ENCODE measurements around the gene NOL3.

Gene NOL3

DNA sequence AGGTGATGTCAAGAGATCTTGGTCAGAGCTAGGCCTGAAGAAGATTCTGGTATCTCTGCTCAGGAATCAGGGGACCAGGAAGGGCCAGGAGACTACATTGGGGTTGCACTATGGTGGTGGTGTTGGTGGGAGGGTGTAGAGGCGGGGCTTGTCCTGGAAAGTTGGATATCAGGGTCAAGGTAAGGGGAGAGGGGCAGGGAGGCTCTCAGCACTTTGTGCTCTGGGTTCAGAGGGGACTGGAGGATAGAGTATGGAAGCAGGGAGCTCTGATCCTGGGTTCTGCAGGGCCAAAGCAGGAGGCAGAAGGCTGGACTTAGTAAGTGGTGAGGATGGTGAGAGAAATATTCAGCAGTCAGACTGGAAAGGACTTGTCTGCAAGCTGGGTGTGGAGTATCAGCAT is 3.0 kb downstream of the NOL3 start:
- H3K36me3 ChIP-seq (ENCODE audit: insufficient read depth, low read length): no peaks in the 10 kb centered on the region

DNA sequence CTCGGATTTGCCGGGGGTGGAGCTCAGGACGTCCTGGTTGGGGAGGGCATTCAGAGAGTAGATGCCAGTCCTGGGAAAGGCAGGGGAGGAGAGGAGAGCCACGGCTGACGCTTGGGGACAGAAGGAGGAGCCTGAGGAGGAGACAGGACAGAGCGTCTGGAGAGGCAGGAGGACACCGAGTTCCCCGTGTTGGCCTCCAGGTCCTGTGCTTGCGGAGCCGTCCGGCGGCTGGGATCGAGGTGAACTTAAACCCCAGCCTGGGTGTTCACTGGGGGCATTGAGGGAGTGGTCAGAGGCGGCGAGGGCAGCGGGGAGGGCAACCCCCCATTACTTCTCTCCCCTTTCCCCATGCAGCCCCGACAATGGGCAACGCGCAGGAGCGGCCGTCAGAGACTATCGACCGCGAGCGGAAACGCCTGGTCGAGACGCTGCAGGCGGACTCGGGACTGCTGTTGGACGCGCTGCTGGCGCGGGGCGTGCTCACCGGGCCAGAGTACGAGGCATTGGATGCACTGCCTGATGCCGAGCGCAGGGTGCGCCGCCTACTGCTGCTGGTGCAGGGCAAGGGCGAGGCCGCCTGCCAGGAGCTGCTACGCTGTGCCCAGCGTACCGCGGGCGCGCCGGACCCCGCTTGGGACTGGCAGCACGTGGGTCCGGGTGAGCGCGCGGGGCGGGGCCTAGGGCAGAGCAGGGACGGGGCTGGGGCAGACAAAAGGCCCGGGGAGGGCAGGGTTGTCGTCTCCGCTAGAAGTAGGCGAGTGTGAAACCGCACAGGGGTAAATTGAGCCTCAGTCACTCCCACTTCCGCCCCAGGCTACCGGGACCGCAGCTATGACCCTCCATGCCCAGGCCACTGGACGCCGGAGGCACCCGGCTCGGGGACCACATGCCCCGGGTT is 3.7 kb downstream of the NOL3 start:
- no peaks in the 10 kb centered on the region for H3K36me3 ChIP-seq (ENCODE audit: insufficient read depth, low read length)
- peaks cover 7% of the 10 kb centered on the region; the same call in 1 of the 2 replicates for H3K4me1 ChIP-seq (ENCODE audit: insufficient read depth, low read length)
- no peaks in the 10 kb centered on the region for H3K9me3 ChIP-seq (ENCODE audit: control insufficient read depth, insufficient read depth, low read length)
- peak overlapping the region; percentile 53 for H3K9ac ChIP-seq (ENCODE audit: low read depth, low read length)

More for the DNA sequence above, 3.0 kb downstream of the NOL3 start:
- Histone ChIP-seq H3K9me3 (ENCODE audit: control insufficient read depth, insufficient read depth, low read length) (no peaks in the 10 kb centered on the region), H3K9ac (ENCODE audit: low read depth, low read length) (peak overlapping the region; percentile 53; the same call in 1 of the 2 replicates), H3K4me1 (ENCODE audit: insufficient read depth, low read length) (peaks cover 3% of the 10 kb centered on the region; the same call in 1 of the 2 replicates)

DNA sequence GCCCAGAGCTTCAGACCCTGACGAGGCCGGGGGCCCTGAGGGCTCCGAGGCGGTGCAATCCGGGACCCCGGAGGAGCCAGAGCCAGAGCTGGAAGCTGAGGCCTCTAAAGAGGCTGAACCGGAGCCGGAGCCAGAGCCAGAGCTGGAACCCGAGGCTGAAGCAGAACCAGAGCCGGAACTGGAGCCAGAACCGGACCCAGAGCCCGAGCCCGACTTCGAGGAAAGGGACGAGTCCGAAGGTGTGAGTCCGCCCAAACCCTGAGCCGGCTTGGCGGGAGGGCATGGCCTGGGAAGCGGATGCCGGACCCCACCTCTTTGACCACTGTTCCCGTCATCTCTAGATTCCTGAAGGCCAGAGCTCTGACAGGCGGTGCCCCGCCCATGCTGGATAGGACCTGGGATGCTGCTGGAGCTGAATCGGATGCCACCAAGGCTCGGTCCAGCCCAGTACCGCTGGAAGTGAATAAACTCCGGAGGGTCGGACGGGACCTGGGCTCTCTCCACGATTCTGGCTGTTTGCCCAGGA is 4.4 kb downstream of the NOL3 start:
- H3K36me3 ChIP-seq (ENCODE audit: insufficient read depth, low read length): no peaks in the 10 kb centered on the region

DNA sequence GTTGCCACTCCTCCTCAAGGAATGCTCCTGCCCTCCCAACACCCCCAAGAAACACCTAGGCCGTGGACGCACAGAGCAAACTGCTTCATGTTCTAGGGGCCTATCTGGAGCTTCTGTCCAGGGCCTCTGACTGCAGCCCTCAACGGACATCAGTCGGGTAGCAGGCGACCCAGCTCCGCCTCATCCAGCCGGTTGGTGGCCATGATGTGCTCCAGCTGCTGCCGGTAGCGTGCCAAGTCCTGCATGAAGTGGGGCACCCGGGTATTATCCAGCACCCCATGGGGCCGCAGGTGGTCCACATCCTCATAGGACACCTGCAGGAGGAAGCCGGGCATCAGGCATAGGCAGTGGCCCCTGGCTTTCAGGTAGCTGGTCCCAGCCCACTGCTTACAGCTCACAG is 6.3 kb downstream of the NOL3 start:
- Histone ChIP-seq H3K9ac (ENCODE audit: low read depth, low read length) (no peak overlapping the region), H3K4me1 (ENCODE audit: insufficient read depth, low read length) (peaks cover 7% of the 10 kb centered on the region; the same call in 1 of the 2 replicates), H3K36me3 (ENCODE audit: insufficient read depth, low read length) (no peaks in the 10 kb centered on the region), H3K9me3 (ENCODE audit: control insufficient read depth, insufficient read depth, low read length) (no peaks in the 10 kb centered on the region)

More for the DNA sequence above, 4.4 kb downstream of the NOL3 start:
- Histone ChIP-seq H3K9ac (ENCODE audit: low read depth, low read length) (peak overlapping the region; percentile 53; the same call in 1 of the 2 replicates), H3K9me3 (ENCODE audit: control insufficient read depth, insufficient read depth, low read length) (no peaks in the 10 kb centered on the region), H3K4me1 (ENCODE audit: insufficient read depth, low read length) (peaks cover 7% of the 10 kb centered on the region; the same call in 1 of the 2 replicates)

DNA sequence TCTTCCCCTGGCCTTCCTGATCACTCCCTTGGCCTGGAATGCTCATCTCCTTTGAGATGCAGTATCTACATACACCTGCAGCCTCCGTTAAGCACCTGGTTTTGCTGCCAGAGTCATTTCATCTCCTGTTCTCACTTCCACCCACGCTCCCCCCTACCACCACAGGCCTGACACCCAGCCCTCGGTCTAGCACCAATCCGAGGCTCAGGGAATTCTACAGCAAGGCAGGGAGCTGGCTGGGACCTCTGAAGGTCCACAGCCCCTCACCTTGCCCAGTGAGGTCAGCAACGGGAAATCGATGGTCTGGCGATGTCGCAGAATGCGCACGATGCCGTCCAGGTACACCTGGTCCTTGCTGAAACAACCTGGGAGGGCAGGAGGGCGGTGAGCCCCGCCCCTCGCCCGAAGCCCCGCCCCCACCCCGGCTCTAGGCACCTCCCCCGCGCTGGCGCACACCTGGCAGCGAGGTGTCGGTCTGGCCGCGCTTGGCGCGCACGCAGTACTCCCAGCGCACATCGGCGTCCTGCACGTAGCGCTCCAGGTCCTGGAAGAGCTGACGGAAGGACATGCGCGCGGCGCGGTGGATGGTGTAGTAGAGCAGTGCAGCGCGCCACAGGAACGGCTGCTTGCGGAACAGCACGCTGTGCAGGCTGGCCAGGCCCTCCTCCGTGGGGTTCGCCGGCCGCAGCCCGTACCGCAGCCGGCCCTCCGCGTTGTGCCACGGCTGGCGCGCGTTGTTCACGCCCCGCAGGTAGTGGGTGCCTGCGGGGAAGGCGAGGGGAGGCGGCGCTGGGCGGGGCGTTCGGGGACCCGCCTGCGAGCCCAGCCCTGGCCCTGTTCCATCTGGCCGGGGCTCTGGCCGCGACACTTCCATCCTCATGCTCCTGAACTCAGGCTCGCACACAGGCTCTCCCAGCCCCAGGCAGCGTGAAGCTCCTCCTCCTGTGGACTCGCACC is 7.7 kb downstream of the NOL3 start:
- Histone ChIP-seq H3K4me1 (ENCODE audit: insufficient read depth, low read length) (peaks cover 7% of the 10 kb centered on the region; the same call in 1 of the 2 replicates), H3K36me3 (ENCODE audit: insufficient read depth, low read length) (no peaks in the 10 kb centered on the region), H3K9ac (ENCODE audit: low read depth, low read length) (peak overlapping the region; percentile 50), H3K9me3 (ENCODE audit: control insufficient read depth, insufficient read depth, low read length) (no peaks in the 10 kb centered on the region)

DNA sequence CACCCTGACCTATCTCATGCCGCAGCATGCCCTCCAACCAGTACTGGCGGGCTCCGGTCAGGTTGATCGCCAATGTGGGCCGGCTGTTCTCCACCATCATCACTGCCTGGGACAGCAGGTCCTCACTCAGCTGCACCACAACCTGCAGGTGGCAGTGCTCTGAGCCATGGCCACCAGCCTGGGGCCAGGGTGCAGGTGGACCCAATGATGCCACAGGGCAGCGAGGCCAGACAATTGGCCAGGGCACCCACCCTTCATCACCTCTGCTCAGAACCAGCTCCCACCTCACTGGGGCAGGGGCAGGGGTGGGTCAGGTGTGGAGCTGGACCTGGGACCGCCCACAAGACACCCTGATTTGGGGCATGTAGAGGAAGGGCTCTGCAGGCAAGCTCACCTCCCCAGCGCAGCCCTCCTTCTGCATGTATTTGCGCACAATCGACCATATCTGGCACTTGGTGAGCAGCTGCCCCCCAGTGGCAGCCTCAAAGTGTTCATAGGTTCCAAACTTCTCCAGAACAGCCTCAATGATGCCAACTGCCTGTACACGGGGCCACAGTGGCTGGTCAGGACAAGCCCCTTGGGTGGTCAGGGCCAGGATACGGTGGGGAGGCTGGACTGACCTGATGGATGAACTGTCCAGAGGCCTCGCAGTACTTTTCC is 9.2 kb downstream of the NOL3 start:
- no peak overlapping the region for H3K9ac ChIP-seq (ENCODE audit: low read depth, low read length)
- H3K4me1 ChIP-seq (ENCODE audit: insufficient read depth, low read length): peaks cover 4% of the 10 kb centered on the region; the same call in 1 of the 2 replicates
- no peaks in the 10 kb centered on the region for H3K36me3 ChIP-seq (ENCODE audit: insufficient read depth, low read length)
- H3K9me3 ChIP-seq (ENCODE audit: control insufficient read depth, insufficient read depth, low read length): no peaks in the 10 kb centered on the region

DNA sequence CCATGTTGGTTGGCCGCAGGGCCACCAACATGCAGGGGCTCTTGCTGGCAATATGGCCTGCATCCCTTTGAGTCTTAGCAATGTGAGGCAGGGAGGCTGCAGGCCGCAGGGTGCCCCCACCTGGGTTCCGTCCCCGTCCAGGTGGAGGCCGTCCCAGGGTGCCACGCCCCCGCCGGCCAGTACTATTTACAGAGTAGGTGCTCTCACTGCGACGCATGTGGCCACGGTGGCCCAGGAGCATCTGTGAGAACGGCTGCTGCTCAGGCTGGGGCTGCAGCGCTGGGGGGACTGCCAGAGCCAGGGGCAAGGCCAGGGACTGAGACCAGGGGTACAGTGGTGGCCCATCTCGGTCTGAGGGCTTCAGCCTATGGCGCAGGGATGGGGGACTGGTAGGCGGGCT is 9.8 kb downstream of the NOL3 start:
- Histone ChIP-seq H3K4me1 (ENCODE audit: insufficient read depth, low read length) (peaks cover 4% of the 10 kb centered on the region; the same call in 1 of the 2 replicates), H3K36me3 (ENCODE audit: insufficient read depth, low read length) (no peaks in the 10 kb centered on the region), H3K9ac (ENCODE audit: low read depth, low read length) (no peak overlapping the region), H3K9me3 (ENCODE audit: control insufficient read depth, insufficient read depth, low read length) (no peaks in the 10 kb centered on the region)

DNA sequence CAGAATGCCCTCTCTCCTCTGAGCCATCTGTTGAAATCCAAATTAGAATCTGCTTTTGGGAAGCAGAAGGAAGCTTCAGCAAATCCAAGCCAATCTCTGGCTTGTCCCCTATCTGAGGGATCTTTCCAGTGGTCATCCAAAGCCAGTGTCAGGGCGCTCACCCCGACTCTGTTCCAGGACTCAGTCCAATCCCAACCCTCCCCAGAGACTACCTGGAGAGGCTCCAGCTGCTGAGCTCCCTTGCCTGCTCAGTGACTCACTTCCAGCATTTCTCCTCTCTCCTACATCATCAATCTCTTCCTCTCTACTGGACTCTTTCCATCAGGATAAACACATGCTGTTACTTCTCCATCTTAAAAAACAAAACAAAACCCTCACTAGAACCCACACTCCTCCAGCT is 11.0 kb downstream of the NOL3 start:
- H3K36me3 ChIP-seq (ENCODE audit: insufficient read depth, low read length): no peaks in the 10 kb centered on the region
- H3K4me1 ChIP-seq (ENCODE audit: insufficient read depth, low read length): peaks cover 4% of the 10 kb centered on the region; the same call in 1 of the 2 replicates
- H3K9ac ChIP-seq (ENCODE audit: low read depth, low read length): no peak overlapping the region
- H3K9me3 ChIP-seq (ENCODE audit: control insufficient read depth, insufficient read depth, low read length): no peaks in the 10 kb centered on the region

DNA sequence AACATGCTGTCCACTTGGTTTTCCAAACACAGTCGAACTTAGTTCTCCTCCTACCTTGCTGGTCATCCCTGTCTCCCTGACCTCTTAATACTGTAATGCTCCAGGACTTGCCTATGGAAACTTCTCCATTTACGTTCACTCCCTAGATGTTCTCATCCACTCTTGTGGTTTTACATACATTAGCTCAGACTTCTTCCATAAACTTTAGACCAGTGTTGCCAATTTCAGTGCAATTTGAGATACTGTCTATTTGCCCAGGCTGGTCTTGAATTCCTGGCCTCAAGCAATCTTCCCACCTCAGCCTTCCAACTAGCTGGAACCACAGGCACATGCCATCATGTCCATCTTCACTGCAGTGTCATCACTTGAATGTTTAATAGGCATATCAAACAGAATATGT is 11.9 kb downstream of the NOL3 start:
- Histone ChIP-seq H3K9ac (ENCODE audit: low read depth, low read length) (no peak overlapping the region), H3K4me1 (ENCODE audit: insufficient read depth, low read length) (peaks cover 4% of the 10 kb centered on the region; the same call in 1 of the 2 replicates)

DNA sequence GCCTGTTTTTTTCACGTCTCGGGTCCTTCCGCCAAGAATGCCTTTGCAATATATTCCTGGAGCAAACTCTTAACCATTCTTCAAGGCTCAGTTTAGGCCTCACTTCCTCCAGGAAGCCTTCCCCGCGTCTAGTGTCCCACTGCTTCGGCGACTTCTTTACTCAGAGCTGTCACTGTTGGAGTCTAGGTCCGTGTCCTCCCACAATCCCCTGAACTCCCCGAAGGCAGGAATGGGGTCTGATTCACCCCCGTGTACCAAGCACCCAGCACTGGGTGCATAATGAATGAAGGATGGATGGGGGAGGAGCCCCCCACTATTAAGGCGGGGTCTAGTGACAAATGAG is 12.9 kb downstream of the NOL3 start:
- H3K9ac ChIP-seq (ENCODE audit: low read depth, low read length): peak overlapping the region; percentile 99; the same call in 1 of the 2 replicates
- peaks cover 4% of the 10 kb centered on the region; the same call in 1 of the 2 replicates for H3K4me1 ChIP-seq (ENCODE audit: insufficient read depth, low read length)
- H3K9me3 ChIP-seq (ENCODE audit: control insufficient read depth, insufficient read depth, low read length): no peaks in the 10 kb centered on the region
- no peaks in the 10 kb centered on the region for H3K36me3 ChIP-seq (ENCODE audit: insufficient read depth, low read length)

More for the DNA sequence above, 11.9 kb downstream of the NOL3 start:
- no peaks in the 10 kb centered on the region for H3K36me3 ChIP-seq (ENCODE audit: insufficient read depth, low read length)
- no peaks in the 10 kb centered on the region for H3K9me3 ChIP-seq (ENCODE audit: control insufficient read depth, insufficient read depth, low read length)

DNA sequence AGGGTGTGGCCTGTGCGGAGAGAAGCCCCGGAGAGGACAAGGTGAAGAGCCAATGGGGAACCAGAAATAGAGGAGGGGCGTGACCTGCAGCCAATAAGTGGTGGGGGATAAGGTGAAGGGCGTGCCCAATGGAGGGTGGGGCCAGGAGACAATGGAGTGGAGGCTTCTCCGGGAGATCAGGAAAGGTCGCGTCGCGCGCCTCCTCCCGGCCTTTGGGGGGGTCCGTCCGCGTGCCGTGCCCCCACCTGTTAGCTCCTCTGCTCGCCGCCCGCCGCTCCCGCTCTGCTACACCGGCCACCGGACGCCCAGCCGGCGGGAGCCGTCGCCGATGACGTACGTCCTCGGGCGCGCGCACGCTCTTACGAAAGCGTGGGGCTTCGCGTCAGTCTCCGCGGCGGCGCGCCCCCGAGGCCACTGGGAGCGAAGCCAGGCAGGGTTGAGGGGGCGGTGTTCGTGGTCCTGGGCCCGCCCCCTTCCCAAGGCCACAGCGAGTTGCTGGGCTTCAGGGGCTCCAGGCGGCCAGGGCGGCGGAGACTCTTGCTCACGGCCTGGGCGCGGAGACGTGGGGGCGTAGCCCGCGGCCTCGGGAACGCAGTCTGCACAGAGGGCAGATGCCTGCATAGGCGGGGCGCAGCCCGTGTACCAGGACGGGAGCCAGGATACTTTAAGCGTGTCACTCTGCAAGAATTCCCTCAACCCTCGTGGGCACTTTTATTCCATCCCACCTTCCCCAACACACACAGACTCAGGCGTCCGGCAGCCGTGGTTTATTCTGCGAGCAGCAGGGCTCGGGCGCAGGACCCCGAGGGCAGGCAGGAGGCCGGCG is 13.5 kb downstream of the NOL3 start, which contains the start of gene MATCAP1:
MATCAP1 (minus strand) TSS at position 337 of the 826 bp plus-strand sequence. CDS start 3,353 bp downstream, outside the sequence.
- H3K9me3 ChIP-seq (ENCODE audit: control insufficient read depth, insufficient read depth, low read length): no peaks in the 10 kb centered on the region
- H3K36me3 ChIP-seq (ENCODE audit: insufficient read depth, low read length): no peaks in the 10 kb centered on the region
- peak within 1 kb of the TSS; percentile 99 for H3K9ac ChIP-seq (ENCODE audit: low read depth, low read length)
- peaks cover 1% of the 10 kb centered on the region; the same call in 1 of the 2 replicates for H3K4me1 ChIP-seq (ENCODE audit: insufficient read depth, low read length)

DNA sequence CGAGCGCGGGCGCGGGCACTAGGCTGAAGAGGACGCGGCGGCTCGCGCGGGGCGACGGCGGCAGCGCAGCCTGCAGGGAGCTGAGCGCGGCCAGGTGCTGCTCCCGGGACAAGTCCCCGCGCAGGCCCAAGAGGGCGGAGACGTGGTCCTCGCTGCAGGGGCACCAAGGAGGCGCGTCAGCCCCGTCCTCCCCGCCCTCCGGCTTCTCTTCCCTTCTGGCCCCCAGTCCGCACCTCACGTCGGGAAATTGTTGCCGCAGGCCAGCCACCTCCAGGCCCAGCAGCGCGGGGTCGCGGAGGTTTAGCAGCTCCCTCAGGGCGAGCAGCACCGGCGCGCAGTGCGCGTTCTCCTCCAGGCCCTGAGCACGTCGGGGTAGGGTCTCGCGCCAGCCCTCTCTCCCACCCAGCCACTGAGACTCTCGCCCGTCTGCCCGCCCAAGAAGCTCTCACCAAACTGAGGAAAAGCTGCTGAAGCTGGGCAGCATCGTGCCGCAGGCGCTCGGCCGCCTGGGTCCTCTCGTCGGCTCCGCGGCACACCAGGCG is 14.2 kb downstream of the NOL3 start:
- no peaks in the 10 kb centered on the region for H3K36me3 ChIP-seq (ENCODE audit: insufficient read depth, low read length)
- peak overlapping the region; percentile 99; the same call in 1 of the 2 replicates for H3K9ac ChIP-seq (ENCODE audit: low read depth, low read length)
- H3K4me1 ChIP-seq (ENCODE audit: insufficient read depth, low read length): no peaks in the 10 kb centered on the region; the same call in 1 of the 2 replicates
- no peaks in the 10 kb centered on the region for H3K9me3 ChIP-seq (ENCODE audit: control insufficient read depth, insufficient read depth, low read length)
